H1 (cell line): ENCODE data around the gene SMIM35. TPM values are rescaled to one million over a fixed set of nuclear protein-coding genes. Genes with fewer than 3 reads are reported as not detected.

ENCODE experiments used
- CTCF ChIA-PET: fragments of 300-600 bp; sonication (Branson Sonifier 250); formaldehyde crosslinking; loops from one replicate; lab custom pipeline; 2021; ENCODE audit not compliant: partially characterized antibody; lab: Charles Lee
- POLR2A ChIA-PET: fragments of 300-600 bp; sonication (Branson Sonifier 250); formaldehyde crosslinking; loops from one replicate; lab custom pipeline; 2021; ENCODE audit warnings: inconsistent platforms; ENCODE audit not compliant: partially characterized antibody; lab: Charles Lee
- DNase-seq, 2 experiments: peaks; one replicate each; pipeline versions ENCODE4 v3.0.0 to v3.0.0-alpha.2; 2010 to 2022; ENCODE audit warnings: low spot score in 2 of 2, low read depth in 1 of 2, mixed read lengths in 1 of 2
- FAIRE-seq: peaks from 2 replicates; lab custom pipeline; 2011; peaks lifted over from hg19 to GRCh38; lab: Jason Lieb, UNC
- H2AFZ ChIP-seq: 2 replicates; pipeline ENCODE4 v1.8.1; 2012; ENCODE audit warnings: low read length, inconsistent platforms
- H2AK5ac ChIP-seq: 2 replicates; pipeline ENCODE4 v1.6.1; 2013; ENCODE audit warnings: low read depth, low read length
- H2BK120ac ChIP-seq: replicated peaks from 2 replicates; pipeline ENCODE3; 2013; ENCODE audit warnings: low read depth, low read length, inconsistent platforms
- H2BK12ac ChIP-seq: 2 replicates; pipeline ENCODE4 v1.6.1; 2013; ENCODE audit warnings: low read depth, low read length
- H2BK15ac ChIP-seq: 2 replicates; pipeline ENCODE4 v1.6.1; 2013; ENCODE audit warnings: low read length
- H2BK20ac ChIP-seq: 2 replicates; pipeline ENCODE4 v1.6.1; 2013; ENCODE audit warnings: low read length
- H2BK5ac ChIP-seq: 2 replicates; pipeline ENCODE4 v1.6.1; 2013; ENCODE audit warnings: low read depth, low read length
- H3K14ac ChIP-seq: 2 replicates; pipeline ENCODE4 v1.6.1; 2013; ENCODE audit warnings: inconsistent platforms; ENCODE audit not compliant: insufficient read length
- H3K18ac ChIP-seq: 2 replicates; pipeline ENCODE4 v1.6.1; 2013; ENCODE audit warnings: low read length; ENCODE audit errors: extremely low read depth
- H3K23ac ChIP-seq: 2 replicates; pipeline ENCODE4 v1.6.1; 2013; ENCODE audit warnings: inconsistent platforms; ENCODE audit not compliant: insufficient read length
- H3K23me2 ChIP-seq: 2 replicates; pipeline ENCODE4 v1.6.1; 2013; ENCODE audit warnings: low read depth, low read length
- H3K27ac ChIP-seq: 2 replicates; pipeline ENCODE4 v1.6.1; 2011; ENCODE audit warnings: low read depth, low read length, inconsistent platforms
- H3K27me3 ChIP-seq, 4 experiments: replicated peaks in 1 of 4; 1 replicate in 1 of 4; 2 replicates in 3 of 4; pipeline versions ENCODE4 v1.6.1 to v1.8.1; 2011 to 2013; ENCODE audit warnings: low read length in 3 of 4, mild to moderate bottlenecking in 3 of 4, inconsistent platforms in 2 of 4, mixed read lengths in 2 of 4, moderate library complexity in 1 of 4; ENCODE audit not compliant: control insufficient read depth in 3 of 4, insufficient read depth in 3 of 4; ENCODE audit errors: extremely low read depth in 1 of 4
- H3K36me3 ChIP-seq, 4 experiments: 2 replicates each; pipeline versions ENCODE4 v1.6.1 to v1.8.1; 2011 to 2013; ENCODE audit warnings: mild to moderate bottlenecking in 4 of 4, low read length in 3 of 4, moderate library complexity in 2 of 4, control low read depth in 1 of 4, inconsistent platforms in 1 of 4; ENCODE audit not compliant: insufficient read depth in 4 of 4, control insufficient read depth in 2 of 4
- H3K4ac ChIP-seq: replicated peaks from 2 replicates; pipeline ENCODE3; 2013; ENCODE audit warnings: low read length, low read depth, mixed read lengths, inconsistent platforms; ENCODE audit not compliant: insufficient read length
- H3K4me1 ChIP-seq, 4 experiments: replicated peaks in 1 of 4; 1 replicate in 1 of 4; 2 replicates in 3 of 4; pipeline versions ENCODE4 v1.6.1 to v1.8.1; 2011 to 2013; ENCODE audit warnings: low read length in 3 of 4, inconsistent platforms in 2 of 4, mixed read lengths in 1 of 4; ENCODE audit not compliant: insufficient read depth in 4 of 4, control insufficient read depth in 3 of 4
- H3K4me2 ChIP-seq, 2 experiments: 2 replicates each; pipeline versions ENCODE4 v1.6.1 to v1.8.1; 2011 to 2013; ENCODE audit warnings: low read depth in 2 of 2, low read length in 2 of 2, control low read depth in 1 of 2, inconsistent platforms in 1 of 2, mild to moderate bottlenecking in 1 of 2; ENCODE audit not compliant: insufficient read depth in 1 of 2
- H3K4me3 ChIP-seq, 4 experiments: fragments of 200-600, 300-600 bp in 1 of 4; sonication (generic), shearing (Covaris generic), sonication (Bioruptor Twin) in 1 of 4; 2 replicates each; pipeline versions ENCODE4 v1.5.1 to v1.8.1; 2011 to 2016; ENCODE audit warnings: low read length in 4 of 4, low read depth in 3 of 4, control low read depth in 2 of 4, inconsistent platforms in 2 of 4, mild to moderate bottlenecking in 2 of 4, mixed read lengths in 1 of 4, moderate library complexity in 1 of 4; ENCODE audit not compliant: insufficient read depth in 2 of 4; ENCODE audit errors: extremely low read depth in 1 of 4
- H3K56ac ChIP-seq: replicated peaks from 2 replicates; pipeline ENCODE3; 2013; ENCODE audit warnings: low read depth, mild to moderate bottlenecking, mixed read lengths, low read length, inconsistent platforms; ENCODE audit not compliant: insufficient read length
- H3K79me1 ChIP-seq: 2 replicates; pipeline ENCODE4 v1.6.1; 2013; ENCODE audit warnings: low read depth, low read length, control low read depth
- H3K79me2 ChIP-seq, 2 experiments: 2 replicates each; pipeline versions ENCODE4 v1.6.1 to v1.8.1; 2012 to 2013; ENCODE audit warnings: low read length in 2 of 2, mild to moderate bottlenecking in 2 of 2, inconsistent platforms in 1 of 2; ENCODE audit not compliant: insufficient read depth in 2 of 2, control insufficient read depth in 1 of 2
- H3K9ac ChIP-seq, 4 experiments: replicated peaks in 1 of 4; 1 replicate in 1 of 4; 2 replicates in 3 of 4; pipeline versions ENCODE4 v1.6.1 to v1.8.1; 2011 to 2013; ENCODE audit warnings: low read depth in 3 of 4, low read length in 3 of 4, control low read depth in 2 of 4, mild to moderate bottlenecking in 2 of 4, moderate library complexity in 2 of 4, inconsistent platforms in 1 of 4; ENCODE audit errors: extremely low read depth in 1 of 4
- H3K9me3 ChIP-seq, 2 experiments: 2 replicates each; pipeline versions ENCODE4 v1.6.1 to v1.8.1; 2012 to 2013; ENCODE audit warnings: mild to moderate bottlenecking in 2 of 2, moderate library complexity in 2 of 2, control low read depth in 1 of 2, inconsistent platforms in 1 of 2, low read depth in 1 of 2, low read length in 1 of 2, mixed read lengths in 1 of 2; ENCODE audit not compliant: insufficient read depth in 2 of 2
- H4K20me1 ChIP-seq, 2 experiments: replicated peaks in 1 of 2; 2 replicates each; pipeline versions ENCODE3 to v1.8.1; 2011 to 2013; ENCODE audit warnings: inconsistent platforms in 2 of 2, low read length in 2 of 2, mild to moderate bottlenecking in 1 of 2; ENCODE audit not compliant: insufficient read depth in 2 of 2, control insufficient read depth in 1 of 2
- H4K5ac ChIP-seq: 2 replicates; pipeline ENCODE4 v1.6.1; 2013; ENCODE audit warnings: low read length, low read depth, mixed read lengths, inconsistent platforms; ENCODE audit not compliant: insufficient read length
- H4K8ac ChIP-seq: 2 replicates; pipeline ENCODE4 v1.8.0; 2013; ENCODE audit warnings: mild to moderate bottlenecking, moderate library complexity, low read length, inconsistent platforms; ENCODE audit not compliant: insufficient read depth; ENCODE audit errors: extremely low read depth
- H4K91ac ChIP-seq: replicated peaks from 2 replicates; pipeline ENCODE3; 2013; ENCODE audit warnings: low read length, mixed read lengths, inconsistent platforms; ENCODE audit not compliant: insufficient read length
- BCL11A ChIP-seq, 2 experiments: IDR thresholded peaks; one replicate each; pipeline ENCODE4 v1.6.1; 2011; ENCODE audit warnings: low read depth in 2 of 2, low read length in 2 of 2, mild to moderate bottlenecking in 2 of 2
- HDAC2 ChIP-seq, 2 experiments: fragments of 300-600 bp in 1 of 2; sonication (generic) in 1 of 2; IDR thresholded peaks; 2 replicates each; pipeline ENCODE4 v1.6.1; 2011 to 2012; ENCODE audit warnings: low read depth in 2 of 2, low read length in 2 of 2, mild to moderate bottlenecking in 2 of 2, moderate library complexity in 2 of 2, borderline replicate concordance in 1 of 2, inconsistent platforms in 1 of 2
- KDM1A ChIP-seq: fragments of 200-600, 300-600 bp; sonication (generic); IDR thresholded peaks from 2 replicates; pipeline ENCODE4 v1.7.1; 2016; ENCODE audit warnings: mild to moderate bottlenecking, low read length, borderline replicate concordance
- TEAD4 ChIP-seq: IDR thresholded peaks from 2 replicates; pipeline ENCODE4 v1.6.1; 2012; ENCODE audit warnings: low read depth, low read length, inconsistent platforms, mixed read lengths
- WGBS, 2 experiments: shearing (Covaris generic) in 1 of 2; methylation state at CpG; one replicate each; pipeline versions ENCODE4 v1.1.6 to v1.1.7; 2013 to 2015; ENCODE audit warnings: low lambda C conversion rate in 2 of 2, mixed read lengths in 2 of 2, inconsistent platforms in 1 of 2, low coverage in 1 of 2, missing lambda C conversion rate in 1 of 2; ENCODE audit not compliant: insufficient replicate concordance in 2 of 2, insufficient coverage in 1 of 2, insufficient read length in 1 of 2; ENCODE audit errors: extremely low coverage in 1 of 2, missing lambda C conversion rate in 1 of 2; 5-methylcytosine and 5-hydroxymethylcytosine counted together
- polyA plus RNA-seq, 7 experiments: library from polyadenylated mRNA; depleted of rRNA in 3 of 7; stranded (reverse) in 5 of 7; unstranded in 2 of 7; fragments of >200 nt in 5 of 7; fragments of 200-250 nt in 2 of 7; gene quantifications; 1 replicate in 5 of 7; 2 replicates in 1 of 7; 4 replicates in 1 of 7; pipeline versions ENCODE4 v1.2.1 to v1.2.3, GENCODE V29; 2011 to 2013; ENCODE audit warnings: missing spikeins in 2 of 7, mixed read lengths in 2 of 7
- total RNA-seq: library from RNA; stranded (reverse); fragmentation: NEBNext Ultra II Directional; extraction: Animal tissue kit (Norgen Biotek cat#: 25700); gene quantifications from 2 replicates; pipeline ENCODE4 v1.2.1, GENCODE V29; 2021

Gene SMIM35
- total and polyA plus RNA-seq, 2 of the 8 experiments (the other 6 are each of a cell fraction or from before 2014, with no cell fraction given): not detected

- 87% methylated on average over 3 of the region's 3 CpGs; no CpG with 5 or more reads in 1 of the 2 experiments for WGBS, 2 experiments
- Histone ChIP-seq H3K79me1 (no peaks in the 10 kb centered on the region), H2AK5ac (no peak overlapping the region), H3K9me3 (no peaks in the 10 kb centered on the region), H3K4ac (no peak overlapping the region), H3K27ac (no peak overlapping the region), H4K8ac (no peak overlapping the region), H2BK12ac (no peak overlapping the region), H3K27me3 (no peaks in the 10 kb centered on the region), H2BK120ac (no peak overlapping the region), H3K4me2 (no peak overlapping the region), H3K56ac (no peak overlapping the region), H4K91ac (no peak overlapping the region), H3K9ac (no peak overlapping the region), H4K5ac (no peak overlapping the region), H2AFZ (no peak overlapping the region), H2BK20ac (no peak overlapping the region), H3K4me1 (peaks cover 0 to 7% (median 4%) of the 10 kb centered on the region in 4 experiments; a peak in 5 of 7 replicates), H3K23ac (no peak overlapping the region), H3K79me2 (no peaks in the 10 kb centered on the region), H4K20me1 (no peaks in the 10 kb centered on the region), H2BK15ac (no peak overlapping the region), H3K23me2 (no peaks in the 10 kb centered on the region), H3K36me3 (no peaks in the 10 kb centered on the region), H3K18ac (no peak overlapping the region), H3K14ac (no peak overlapping the region), H3K4me3 (no peak overlapping the region), H2BK5ac (no peak overlapping the region)
- TF ChIP-seq KDM1A (no peak), BCL11A (IDR thresholded peaks at IDR 0.05; ENCODE audit: low read depth in 2 of 2, low read length in 2 of 2) (no peak), TEAD4 (peak; percentile 58; the same call in 1 of the 2 replicates), HDAC2 (IDR thresholded peaks at IDR 0.05; ENCODE audit: borderline replicate concordance in 1 of 2, low read depth in 2 of 2, low read length in 2 of 2) (0 out of 4 replicates have a peak, but pooled peaks of 1 of the 2 experiments have one; percentile 18)
- DNase-seq: no peak
- CTCF ChIA-PET: interaction anchor here (0.6 to 1.9 kb wide), 13 partner anchors 9 to 264 kb away, joined by 3 to 11 read pairs (median 3); no protein-coding TSS in a partner anchor
- POLR2A ChIA-PET: no interaction called here
- no peak for FAIRE-seq
Measured at GRCh38 chr11:118071416-118072030, 15.2 kb downstream of the SMIM35 start.
